C1 segment of cervical spinal cord (tissue), 14 donors: ENCODE data around the gene PRKAB1.
"Not testable (repeated sequence)": the region's sequence is repeated elsewhere in the genome, so short reads cannot be mapped to it uniquely, and the experiment has no call there.

Experiments
- DNase-seq, 14 donors: peaks; one replicate each; lab custom pipeline; 2025; lab: John Stamatoyannopoulos, UW

The PRKAB1 gene

GRCh38 chr12:119667577-119668323, at the start of gene PRKAB1:
PRKAB1 (plus strand) TSS chr12:119668133; CDS start chr12:119668245, 112 bp downstream.
- peak; percentile 57 to 96 (median 92) for DNase-seq

- DNase-seq: not testable (repeated sequence)
These were observed 49.5 kb upstream of the PRKAB1 start for GRCh38 chr12:119618328-119618896.

DNA sequence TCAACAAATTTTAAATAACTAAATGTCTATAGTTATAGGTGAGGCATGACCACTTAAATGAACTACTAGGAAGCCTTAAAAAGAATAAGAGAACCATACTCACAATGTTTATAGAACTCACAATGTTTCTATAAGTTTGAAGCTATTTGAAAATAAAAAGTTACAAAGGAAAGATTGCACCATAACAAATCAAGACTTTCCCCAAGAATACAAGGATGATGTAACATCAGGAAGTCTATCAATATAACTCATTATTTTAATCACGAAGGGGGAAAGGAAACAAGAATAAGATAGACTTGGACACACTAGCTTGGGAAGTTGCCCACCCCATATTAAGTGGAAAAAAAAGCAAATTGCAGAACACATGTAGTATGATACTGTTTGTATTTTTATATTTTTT, 47.4 kb upstream of the PRKAB1 start:
- DNase-seq: no peak

GRCh38 chr12:119621878-119622277, 46.1 kb upstream of the PRKAB1 start:
- DNase-seq: no peak

GRCh38 chr12:119624966-119625365, 43.0 kb upstream of the PRKAB1 start:
- no peak for DNase-seq

- DNase-seq: no peak
These were observed 40.8 kb upstream of the PRKAB1 start for GRCh38 chr12:119627019-119627643.

GRCh38 chr12:119627686-119628085, 40.2 kb upstream of the PRKAB1 start:
- DNase-seq: no peak

DNA sequence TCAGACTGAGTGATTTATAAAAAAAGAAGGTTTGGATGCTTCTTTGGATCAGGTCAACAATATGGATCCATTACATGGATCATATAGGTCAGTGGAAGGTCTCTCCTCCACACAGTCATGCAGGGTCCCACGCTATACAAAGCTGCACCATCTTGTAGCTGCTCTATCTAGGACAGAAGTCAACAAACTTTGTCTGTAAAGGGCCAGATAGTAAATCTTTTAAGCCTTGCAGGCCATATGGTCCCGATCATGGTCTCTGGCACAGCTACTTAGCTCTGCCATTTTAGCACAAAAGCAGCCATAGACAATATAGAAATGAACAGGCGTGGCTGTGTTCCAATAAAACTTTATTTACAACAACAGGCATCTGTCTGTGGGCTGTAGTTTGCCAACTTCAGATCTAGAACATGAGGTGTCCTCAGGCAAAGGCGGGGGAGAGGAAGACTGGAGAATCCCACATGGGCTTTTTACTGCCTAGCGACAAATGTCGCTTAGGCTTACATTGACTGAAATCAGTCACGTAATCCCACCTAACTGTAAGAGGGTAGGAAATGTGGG, 37.6 kb upstream of the PRKAB1 start:
- DNase-seq: no peak

DNA sequence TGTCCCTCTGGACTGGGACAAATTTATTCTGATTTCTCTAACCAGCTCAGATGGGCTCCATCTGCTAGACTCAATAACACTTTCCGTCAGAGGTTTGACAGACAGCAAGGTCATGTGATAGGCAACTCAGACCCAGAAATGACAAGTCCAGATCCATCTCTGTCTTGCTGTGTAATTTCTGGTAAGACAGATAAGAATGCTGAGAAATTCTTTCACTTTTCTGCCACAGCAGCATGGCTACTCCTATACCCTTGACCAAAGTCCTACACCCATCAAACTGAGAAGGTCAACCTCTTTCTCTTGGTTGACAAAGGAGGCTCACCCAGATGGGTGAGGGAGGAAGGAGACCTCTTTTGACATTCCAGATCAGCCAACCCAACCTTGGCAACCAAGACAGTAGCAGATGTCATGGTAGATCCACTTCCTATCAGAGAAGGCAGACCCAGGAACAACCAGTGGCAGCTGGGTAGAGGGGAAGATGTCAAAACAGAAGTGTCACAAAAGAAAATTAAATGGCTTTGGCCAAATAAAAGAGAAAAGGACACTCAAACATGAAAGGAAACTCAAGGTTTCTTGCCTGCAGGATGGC, 36.9 kb upstream of the PRKAB1 start:
- no peak for DNase-seq

DNA sequence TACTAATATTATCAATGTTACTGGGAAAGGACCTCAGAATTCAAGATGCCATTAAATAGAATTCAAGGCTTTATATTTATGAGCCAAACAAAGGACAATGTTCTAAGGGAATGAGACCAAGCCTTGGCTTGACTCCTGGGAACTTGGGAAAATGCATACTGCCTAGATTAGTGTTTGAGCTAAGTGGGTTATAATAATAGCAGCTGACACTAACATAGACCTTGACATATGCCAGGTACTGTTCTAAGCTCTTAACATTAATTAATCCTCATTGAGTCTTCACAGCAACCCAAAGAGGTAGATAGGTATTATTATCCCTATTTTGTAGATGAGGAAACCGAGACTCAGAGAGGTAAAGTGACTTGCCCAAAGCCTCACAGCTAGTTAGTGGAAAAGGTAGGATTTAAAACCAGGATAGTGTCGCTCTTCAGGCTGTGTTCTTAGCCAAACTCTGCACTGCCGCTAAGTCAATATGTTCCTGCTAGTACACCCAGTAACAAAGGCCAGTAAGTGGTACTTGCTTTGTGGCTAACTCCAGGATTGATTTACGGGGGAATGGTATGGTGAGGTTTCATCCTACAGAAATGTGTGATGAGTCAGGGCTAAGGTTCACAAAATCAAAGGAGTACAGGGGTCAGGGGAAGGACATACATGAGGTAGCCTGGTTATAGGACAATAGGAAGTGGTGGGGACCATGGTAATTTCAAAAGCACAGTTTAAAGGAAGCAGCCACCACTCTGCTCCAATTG, 35.8 kb upstream of the PRKAB1 start:
- DNase-seq: no peak

DNA sequence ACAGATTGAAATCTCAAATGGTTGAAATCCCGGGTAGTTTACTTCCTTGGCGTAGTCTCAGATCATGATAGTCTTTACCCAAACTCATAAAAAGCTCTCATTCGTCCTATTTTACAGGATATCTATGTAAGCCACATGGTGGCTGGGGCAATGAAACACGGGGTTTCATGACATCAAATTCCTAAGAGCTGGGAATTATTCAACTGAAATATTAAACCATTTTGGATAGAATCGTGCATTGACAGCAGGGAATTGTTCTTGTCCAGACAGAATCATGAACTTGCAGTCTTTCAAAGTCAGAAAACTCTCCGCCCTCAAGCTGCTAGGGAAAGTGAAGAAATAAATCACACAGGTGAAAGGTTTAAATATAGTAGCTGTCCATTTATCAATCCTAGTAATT, 33.2 kb upstream of the PRKAB1 start:
- no peak for DNase-seq

- DNase-seq: no peak
These were observed 24.9 kb upstream of the PRKAB1 start for GRCh38 chr12:119642986-119643385.

DNA sequence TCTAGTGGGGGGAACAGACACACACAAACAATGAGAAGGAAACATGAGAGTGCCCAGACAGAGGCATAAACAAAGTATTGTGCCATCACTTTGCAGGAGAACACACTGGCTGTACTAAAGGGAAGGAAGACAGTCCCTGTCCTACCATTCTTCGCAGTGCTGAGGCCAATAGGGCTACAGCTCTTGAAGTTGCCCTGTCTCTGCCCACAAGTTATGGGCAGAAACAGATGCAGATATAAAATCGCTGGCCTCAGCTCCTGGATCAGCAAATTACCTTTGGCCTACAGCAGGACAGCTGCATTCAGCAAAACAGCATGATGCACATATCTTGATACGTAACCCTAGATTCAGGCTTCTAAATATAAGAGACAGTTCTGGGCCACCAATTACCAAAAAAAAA, 23.0 kb upstream of the PRKAB1 start:
- no peak for DNase-seq

- no peak for DNase-seq
These were observed 22.3 kb upstream of the PRKAB1 start for GRCh38 chr12:119645535-119646059.

- no peak for DNase-seq
These were observed 18.6 kb upstream of the PRKAB1 start for GRCh38 chr12:119649202-119649808.

DNA sequence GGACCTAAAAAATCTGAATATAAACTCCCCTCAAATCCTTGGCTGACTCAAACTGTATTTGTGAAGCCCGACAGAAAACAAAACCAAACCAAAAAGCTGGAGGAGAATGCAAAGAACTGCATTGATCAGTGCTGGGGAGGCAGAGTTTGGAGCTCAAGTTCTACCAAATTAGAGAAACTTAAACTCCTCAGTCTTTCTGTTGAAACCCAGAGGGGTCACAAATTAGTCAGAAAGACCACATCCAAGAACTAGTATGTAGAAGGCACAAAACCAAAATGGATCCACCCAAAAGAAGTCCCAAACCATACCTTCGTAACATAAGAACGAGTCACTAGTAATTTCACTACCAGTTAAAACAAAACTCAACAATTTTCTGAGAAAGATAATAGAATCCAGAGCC, 15.3 kb upstream of the PRKAB1 start:
- no peak for DNase-seq

DNA sequence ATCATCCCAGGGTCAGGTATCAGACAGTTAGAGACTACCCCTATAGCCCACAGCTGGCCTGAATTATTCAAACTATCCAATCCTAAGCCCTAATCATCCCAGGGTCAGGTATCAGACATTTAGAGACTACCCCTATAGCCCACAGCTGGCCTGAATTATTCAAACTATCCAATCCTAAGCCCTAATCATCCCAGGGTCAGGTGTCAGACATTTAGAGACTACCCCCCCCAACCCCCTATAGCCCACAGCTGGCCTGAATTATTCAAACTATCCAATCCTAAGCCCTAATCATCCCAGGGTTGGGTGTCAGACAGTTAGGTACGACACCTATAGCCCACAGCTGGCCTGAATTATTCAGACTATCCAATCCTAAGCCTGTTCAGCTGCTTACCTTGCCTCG, 10.9 kb upstream of the PRKAB1 start:
- not testable (repeated sequence) for DNase-seq

DNA sequence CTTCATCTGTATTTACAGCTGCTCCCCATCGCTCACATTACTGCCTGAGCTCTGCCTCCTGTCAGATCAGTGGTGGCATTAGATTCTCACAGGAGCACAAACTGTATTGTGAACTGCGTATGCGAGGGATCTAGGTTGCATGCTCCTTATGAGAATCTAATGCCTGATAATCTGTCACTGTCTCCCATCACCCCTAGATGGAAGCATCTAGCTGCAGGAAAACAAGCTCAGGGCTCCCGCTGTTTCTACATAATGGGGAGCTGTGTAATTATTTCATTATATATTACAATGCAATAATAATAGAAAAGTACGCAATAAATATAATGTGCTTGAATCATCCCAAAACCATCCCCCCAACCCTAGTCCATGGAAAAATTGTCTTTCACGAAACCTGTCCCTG, 9.8 kb upstream of the PRKAB1 start:
- not testable (repeated sequence) for DNase-seq

GRCh38 chr12:119659289-119659897, 8.5 kb upstream of the PRKAB1 start:
- DNase-seq: no peak

GRCh38 chr12:119660076-119660475, 7.9 kb upstream of the PRKAB1 start:
- DNase-seq: no peak
